ENCODE measurements around the gene ABCA1.

GRCh38 chr9:104915753-104916152 lies 12.2 kb downstream of the ABCA1 start:
- TF ChIP-seq, protein P1, sequence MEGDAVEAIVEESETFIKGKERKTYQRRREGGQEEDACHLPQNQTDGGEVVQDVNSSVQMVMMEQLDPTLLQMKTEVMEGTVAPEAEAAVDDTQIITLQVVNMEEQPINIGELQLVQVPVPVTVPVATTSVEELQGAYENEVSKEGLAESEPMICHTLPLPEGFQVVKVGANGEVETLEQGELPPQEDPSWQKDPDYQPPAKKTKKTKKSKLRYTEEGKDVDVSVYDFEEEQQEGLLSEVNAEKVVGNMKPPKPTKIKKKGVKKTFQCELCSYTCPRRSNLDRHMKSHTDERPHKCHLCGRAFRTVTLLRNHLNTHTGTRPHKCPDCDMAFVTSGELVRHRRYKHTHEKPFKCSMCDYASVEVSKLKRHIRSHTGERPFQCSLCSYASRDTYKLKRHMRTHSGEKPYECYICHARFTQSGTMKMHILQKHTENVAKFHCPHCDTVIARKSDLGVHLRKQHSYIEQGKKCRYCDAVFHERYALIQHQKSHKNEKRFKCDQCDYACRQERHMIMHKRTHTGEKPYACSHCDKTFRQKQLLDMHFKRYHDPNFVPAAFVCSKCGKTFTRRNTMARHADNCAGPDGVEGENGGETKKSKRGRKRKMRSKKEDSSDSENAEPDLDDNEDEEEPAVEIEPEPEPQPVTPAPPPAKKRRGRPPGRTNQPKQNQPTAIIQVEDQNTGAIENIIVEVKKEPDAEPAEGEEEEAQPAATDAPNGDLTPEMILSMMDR (conservative IDR thresholded peaks at IDR 0.05 in 1 of 2, IDR thresholded peaks at IDR 0.05 in 1 of 2; ENCODE audit: low read depth in 1 of 2, low read length in 2 of 2) = no peak
- no peak for TF ChIP-seq EZH2 (IDR thresholded peaks at IDR 0.05; ENCODE audit: low read length, missing control alignments)

Data from fibroblast of lung (primary cell).